NCI-H2196 treated with DMSO at 0.1 percent for 48 hours (cell line): ENCODE measurements around the gene RAD54L2.
"Not testable (repeated sequence)": the region's sequence is repeated elsewhere in the genome, so short reads cannot be mapped to it uniquely, and the experiment has no call there.

Experiments
- DNase-seq: peaks from one replicate; lab custom pipeline; 2025; ENCODE audit not compliant: unreplicated experiment; lab: John Stamatoyannopoulos, UW

The RAD54L2 gene

DNA sequence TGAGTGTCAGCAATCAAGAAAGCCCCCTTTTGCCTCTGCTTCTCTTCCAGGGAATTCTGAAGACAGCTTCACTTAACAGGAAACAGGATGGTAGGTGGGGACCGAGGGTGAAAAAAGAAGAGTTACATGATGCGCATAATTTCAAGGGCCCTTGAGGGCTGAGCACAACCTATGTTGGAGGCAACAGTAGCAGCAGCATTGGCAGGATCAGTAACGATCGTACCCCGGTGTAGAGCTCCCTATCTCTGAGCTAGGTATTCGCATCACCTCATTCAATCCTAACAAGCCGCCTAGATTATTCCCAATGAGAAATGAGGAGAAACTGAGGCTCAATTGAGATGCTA, 432 bp upstream of the RAD54L2 start:
- no peak for DNase-seq

- DNase-seq, result no peak
Measured at GRCh38 chr3:51539291-51539941, 897 bp downstream of the RAD54L2 start.

- not testable (repeated sequence) for DNase-seq
Measured at GRCh38 chr3:51542596-51542995, 4.1 kb downstream of the RAD54L2 start.

DNA sequence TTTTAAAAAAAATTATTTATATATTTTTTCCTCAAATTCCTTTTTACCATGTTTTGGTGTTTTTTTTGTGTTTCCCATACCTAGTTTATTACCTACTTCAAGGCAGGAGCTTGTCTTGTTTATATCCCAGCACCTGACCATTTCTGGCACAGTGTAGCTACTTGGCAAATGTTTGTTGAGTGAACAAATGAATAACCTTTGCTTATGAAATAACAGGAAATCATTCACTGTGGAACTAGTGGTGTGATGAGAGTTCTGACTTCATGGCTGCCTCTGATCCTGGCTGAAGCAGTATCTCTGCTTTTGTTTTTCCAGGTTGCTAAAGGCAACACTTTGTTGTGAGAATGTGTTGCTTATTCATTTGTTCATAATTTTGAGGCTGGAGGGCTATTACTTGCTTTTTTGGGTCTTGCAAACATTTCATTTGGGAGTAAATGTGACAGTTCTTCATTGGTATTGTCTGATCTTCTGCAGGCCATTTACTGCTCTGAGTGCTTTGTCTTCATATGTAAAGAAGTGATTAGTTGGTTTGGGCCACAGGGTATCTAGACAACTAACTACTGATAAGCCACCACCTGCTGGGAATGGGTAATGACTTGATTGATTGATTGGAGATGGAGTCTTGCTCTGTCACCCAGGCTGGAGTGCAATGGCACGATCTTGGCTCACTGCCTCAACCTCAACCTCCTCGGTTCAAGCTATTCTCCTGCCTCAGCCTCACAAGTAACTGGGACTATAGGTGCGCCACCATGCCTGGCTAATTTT, 5.7 kb downstream of the RAD54L2 start:
- DNase-seq, result no peak

DNA sequence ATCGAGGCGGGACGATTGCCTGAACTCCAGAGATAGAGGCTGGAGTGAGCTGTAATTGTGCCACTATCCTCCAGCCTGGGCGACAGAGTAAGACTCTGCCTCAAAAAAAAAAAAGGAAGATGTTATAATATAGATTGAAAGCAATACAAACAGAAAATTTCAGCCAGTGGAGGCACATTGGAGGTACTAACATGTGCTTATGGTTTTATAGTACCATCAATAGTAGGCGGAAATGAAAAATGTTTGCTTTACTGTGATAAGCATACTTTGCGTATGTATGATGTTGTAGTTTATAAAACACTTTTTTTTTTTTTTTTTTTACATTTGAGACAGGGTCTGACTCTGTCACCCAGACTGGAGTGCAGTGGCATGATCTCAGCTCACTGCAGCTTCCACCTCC, 8.8 kb downstream of the RAD54L2 start:
- no peak for DNase-seq

- no peak for DNase-seq
Measured at GRCh38 chr3:51549311-51549710, 10.8 kb downstream of the RAD54L2 start.

DNA sequence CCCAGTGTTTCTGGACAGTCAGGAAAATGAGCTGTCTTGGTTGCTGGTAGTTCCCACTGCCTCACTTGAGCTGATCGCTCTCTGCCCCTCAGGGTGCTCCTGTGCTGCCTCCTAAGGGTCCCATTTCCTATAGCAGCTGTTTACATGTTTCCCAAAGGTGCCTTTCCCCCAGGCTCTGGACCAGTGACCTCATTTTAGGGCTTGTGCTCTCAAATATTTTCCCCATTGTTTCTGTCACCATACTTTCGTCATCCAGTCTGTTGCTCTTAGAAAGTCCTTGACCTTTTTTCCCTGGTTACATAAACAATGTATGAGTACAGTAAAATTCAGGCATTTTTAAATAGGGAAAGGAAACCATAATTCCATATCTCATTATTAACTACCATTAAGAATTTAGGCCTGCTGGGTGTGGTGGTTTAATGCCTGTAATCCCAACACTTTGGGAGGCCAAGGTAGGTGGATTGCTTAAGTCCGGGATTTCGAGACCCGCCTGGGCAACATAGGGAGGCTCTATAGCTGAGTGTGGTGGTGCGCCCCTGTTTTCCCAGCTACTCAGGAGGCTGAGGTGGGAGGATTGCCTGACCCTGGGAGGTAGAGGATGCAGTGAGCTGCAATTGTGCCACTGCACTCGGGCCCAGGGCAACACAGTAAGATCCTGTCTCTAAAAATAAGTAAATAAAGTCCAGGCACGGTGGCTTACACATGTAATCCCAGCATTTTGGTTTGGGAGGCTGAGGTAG, 11.7 kb downstream of the RAD54L2 start:
- no peak for DNase-seq

DNA sequence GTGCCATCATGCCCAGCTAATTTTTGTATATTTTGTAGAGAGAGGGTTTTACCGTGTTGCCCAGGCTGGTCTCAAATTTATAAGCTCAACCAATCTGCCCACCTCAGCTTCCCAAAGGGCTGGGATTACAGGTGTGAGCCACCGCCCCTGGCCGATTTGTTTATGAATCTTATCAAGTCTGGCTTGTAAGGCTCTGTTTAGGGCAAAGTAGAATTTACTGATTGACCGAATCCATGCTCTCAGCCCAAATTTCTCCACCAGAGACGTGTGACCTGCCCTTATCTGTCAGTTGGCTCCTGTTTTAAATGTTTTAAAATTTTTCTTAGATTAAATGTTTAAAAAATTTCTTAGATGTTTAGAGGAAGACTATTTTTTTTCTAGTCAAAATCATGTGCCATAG, 19.5 kb downstream of the RAD54L2 start:
- no peak for DNase-seq

GRCh38 chr3:51559411-51559888, 20.9 kb downstream of the RAD54L2 start:
- peak; percentile 10 for DNase-seq

DNA sequence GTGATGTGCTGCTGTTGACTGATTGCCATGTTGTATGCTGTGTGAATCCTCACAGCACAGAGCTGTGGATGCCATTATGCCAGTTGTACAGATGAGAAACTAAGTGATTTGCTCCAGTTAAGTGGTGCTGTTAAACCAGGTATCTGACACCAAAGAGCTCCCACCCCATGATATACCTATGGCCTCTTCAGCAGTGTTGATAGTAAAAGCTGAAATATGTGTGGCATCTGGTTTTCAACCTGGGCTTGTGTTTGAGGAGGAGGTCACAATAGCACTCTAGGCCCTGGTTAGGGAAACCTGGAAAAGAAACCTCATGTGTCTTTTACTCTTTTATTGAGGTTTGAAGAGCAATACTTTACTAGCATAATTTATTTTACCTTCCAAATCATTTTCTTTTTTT, 21.4 kb downstream of the RAD54L2 start:
- DNase-seq, result no peak

DNA sequence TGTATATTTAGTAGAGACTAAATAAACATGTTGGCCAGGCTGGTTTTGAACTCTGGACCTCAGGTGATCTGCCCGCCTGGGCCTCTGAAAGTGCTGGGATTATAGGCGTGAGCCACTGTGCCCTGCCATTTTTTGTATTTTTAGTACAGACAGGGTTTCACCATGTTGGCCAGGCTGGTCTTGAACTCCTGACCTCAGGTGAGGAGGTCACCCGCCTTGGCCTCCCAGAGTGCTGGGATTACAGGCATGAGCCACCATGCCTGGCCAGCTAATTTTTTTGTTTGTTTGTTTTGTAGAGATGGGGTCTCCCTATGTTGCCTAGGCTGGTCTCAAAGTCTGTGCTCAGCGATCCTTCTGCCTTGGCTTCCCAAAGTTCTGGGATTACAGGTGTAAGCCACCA, 23.9 kb downstream of the RAD54L2 start:
- not testable (repeated sequence) for DNase-seq

GRCh38 chr3:51568036-51568435, 29.5 kb downstream of the RAD54L2 start:
- no peak for DNase-seq

DNA sequence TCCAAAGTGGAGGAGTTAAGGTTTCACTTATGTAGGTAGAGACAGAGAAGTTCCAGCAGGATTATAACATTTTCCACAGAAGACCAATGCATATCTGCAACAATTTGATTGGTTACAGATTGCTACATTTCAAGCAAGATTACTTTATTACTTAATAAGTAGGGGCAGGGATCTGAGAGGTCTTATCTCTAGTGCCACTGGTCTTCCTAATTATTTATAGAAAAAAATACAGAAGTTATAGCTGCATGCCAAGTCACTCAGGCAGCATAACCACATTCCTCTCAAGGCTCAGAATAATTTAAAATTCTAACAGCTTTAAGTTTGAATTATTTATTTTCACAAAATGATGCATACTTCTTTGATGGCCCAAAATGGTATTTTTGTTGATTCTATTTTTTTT, 30.5 kb downstream of the RAD54L2 start:
- no peak for DNase-seq

DNA sequence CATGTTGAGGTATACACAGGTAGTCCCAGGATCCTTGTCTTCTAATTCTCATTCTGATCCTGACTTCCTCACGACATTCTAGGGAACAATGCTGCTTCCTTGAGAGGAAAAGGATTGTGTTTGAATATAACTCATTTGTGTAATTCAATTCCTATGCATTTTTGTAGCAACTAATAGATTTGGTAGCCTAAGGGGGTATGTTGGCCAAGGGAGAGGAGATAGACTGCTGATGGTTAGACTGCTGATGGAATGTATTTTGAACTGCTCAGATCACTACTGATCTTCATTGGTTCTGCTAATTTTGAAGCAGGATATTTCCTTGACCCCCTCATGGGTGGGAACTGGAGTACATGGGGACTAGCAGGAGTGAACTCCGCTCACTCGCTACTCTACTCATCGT, 39.7 kb downstream of the RAD54L2 start:
- DNase-seq, result no peak

- no peak for DNase-seq
Measured at GRCh38 chr3:51580418-51580817, 41.9 kb downstream of the RAD54L2 start.

DNA sequence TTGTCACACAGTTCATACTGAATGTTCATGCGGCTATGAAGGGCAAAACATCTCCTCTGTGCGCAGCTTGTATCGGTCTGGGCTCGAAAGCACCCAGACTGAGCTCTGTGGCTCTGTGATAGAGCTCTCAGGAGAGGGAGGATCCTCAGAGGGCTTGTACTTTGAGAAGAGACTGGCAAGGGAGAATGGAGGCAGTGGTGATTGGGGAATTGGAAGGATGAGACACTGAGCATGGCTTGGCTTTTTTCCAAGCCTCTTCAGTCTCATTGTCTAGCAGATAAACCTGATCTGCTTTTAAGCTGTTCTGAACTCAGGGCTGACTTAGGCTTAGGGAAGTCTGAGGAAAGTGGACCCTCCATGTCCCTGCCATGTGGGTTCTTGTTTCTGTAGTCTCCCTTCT, 43.0 kb downstream of the RAD54L2 start:
- no peak for DNase-seq

GRCh38 chr3:51585197-51585596, 46.7 kb downstream of the RAD54L2 start:
- DNase-seq, result no peak

DNA sequence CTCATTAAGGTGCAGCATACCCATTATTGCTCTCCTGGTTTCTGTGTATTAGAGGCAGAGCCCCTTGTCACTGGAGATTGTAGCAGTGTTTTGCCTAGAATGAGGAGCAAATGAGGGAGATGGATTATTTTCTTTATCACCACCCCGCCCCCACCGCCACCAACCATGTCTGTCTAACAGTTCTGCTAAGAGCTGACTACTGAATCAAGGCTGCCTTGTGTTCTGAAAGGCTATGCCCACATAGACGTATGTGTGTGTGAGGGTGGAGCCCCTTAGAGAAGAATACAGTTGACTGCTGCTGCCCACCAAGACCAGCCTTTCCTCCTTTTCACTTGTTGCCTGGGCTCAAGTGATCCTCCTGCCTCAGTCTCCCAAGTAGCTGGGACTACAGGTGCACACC, 47.4 kb downstream of the RAD54L2 start:
- DNase-seq, result no peak
